ENCODE measurements around the gene OST4.
"Not testable (repeated sequence)": the region's sequence is repeated elsewhere in the genome, so short reads cannot be mapped to it uniquely, and the experiment has no call there.

OST4 gene

GRCh38 chr2:27071277-27071989 lies at the start of gene OST4:
OST4 (minus strand) TSS chr2:27071654.
- peak; percentile 88 for DNase-seq (ENCODE audit: low spot score)

- DNase-seq (ENCODE audit: low spot score): not testable (repeated sequence)
Observed at GRCh38 chr2:27119330-27119670, 47.8 kb upstream of the OST4 start.

- DNase-seq (ENCODE audit: low spot score): no peak
Observed at GRCh38 chr2:27118525-27119329, 47.3 kb upstream of the OST4 start, which contains the start of gene CGREF1. CGREF1 (minus strand) TSS chr2:27119128; CDS start chr2:27104366, 14,762 bp downstream.

- no peak for DNase-seq (ENCODE audit: low spot score)
Observed at GRCh38 chr2:27117995-27118524, 46.6 kb upstream of the OST4 start.

GRCh38 chr2:27115519-27115918 lies 44.1 kb upstream of the OST4 start:
- no peak for DNase-seq (ENCODE audit: low spot score)

GRCh38 chr2:27111392-27112078 lies 40.1 kb upstream of the OST4 start:
- DNase-seq (ENCODE audit: low spot score): not testable (repeated sequence)

- DNase-seq (ENCODE audit: low spot score): not testable (repeated sequence)
Observed at GRCh38 chr2:27110603-27111352, 39.3 kb upstream of the OST4 start.

- no peak for DNase-seq (ENCODE audit: low spot score)
Observed at GRCh38 chr2:27109083-27109482, 37.6 kb upstream of the OST4 start.

GRCh38 chr2:27108221-27108620 lies 36.8 kb upstream of the OST4 start:
- DNase-seq (ENCODE audit: low spot score): no peak

- no peak for DNase-seq (ENCODE audit: low spot score)
Observed at GRCh38 chr2:27105981-27106380, 34.5 kb upstream of the OST4 start.

- no peak for DNase-seq (ENCODE audit: low spot score)
Observed at GRCh38 chr2:27102329-27102728, 30.9 kb upstream of the OST4 start.

GRCh38 chr2:27100036-27100435 lies 28.6 kb upstream of the OST4 start:
- DNase-seq (ENCODE audit: low spot score): no peak

- no peak for DNase-seq (ENCODE audit: low spot score)
Observed at GRCh38 chr2:27099334-27099955, 28.0 kb upstream of the OST4 start.

GRCh38 chr2:27097341-27097740 lies 25.9 kb upstream of the OST4 start:
- DNase-seq (ENCODE audit: low spot score): no peak

GRCh38 chr2:27096748-27097297 lies 25.4 kb upstream of the OST4 start:
- DNase-seq (ENCODE audit: low spot score): no peak

GRCh38 chr2:27095745-27096651 lies 24.5 kb upstream of the OST4 start:
- peak; percentile 44 for DNase-seq (ENCODE audit: low spot score)

GRCh38 chr2:27095427-27095744 lies 23.9 kb upstream of the OST4 start:
- DNase-seq (ENCODE audit: low spot score): no peak

GRCh38 chr2:27094353-27094984 lies 23.0 kb upstream of the OST4 start:
- no peak for DNase-seq (ENCODE audit: low spot score)

Measured in CD4-positive, alpha-beta T cell treated with Interleukin-6 at 100 ng/mL for 8 hours (primary cell).